ENCODE measurements around the gene ABCA6. TPM values are rescaled to one million over a fixed set of nuclear protein-coding genes. Genes with fewer than 3 reads are reported as not detected.
A peak's percentile ranks its signal among the peaks of the same experiment; 100 is the strongest.
"Not testable (repeated sequence)": the region's sequence is repeated elsewhere in the genome, so short reads cannot be mapped to it uniquely, and the experiment has no call there.

Gene ABCA6
- total RNA-seq, 1 experiment from 2014 or later: not detected

DNA sequence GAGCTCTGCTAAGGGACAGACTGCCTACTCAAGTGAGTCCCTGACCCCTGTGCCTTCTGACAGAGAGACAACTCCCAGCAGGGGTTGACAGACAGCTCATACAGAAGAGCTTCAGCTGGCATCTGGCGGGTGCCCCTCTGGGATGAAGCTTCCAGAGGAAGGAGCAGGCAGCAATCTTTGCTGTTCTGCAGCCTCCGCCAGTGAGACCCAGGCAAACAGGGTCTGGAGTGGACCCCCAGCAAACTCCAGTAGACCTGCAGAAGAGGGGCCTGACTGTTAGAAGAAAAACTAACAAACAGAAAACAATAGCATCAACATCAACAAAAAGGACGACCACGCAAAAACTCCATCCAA lies 70.5 kb downstream of the ABCA6 start:
- not testable (repeated sequence) for DNase-seq (ENCODE audit: low spot score)

GRCh38 chr17:69070378-69071232 lies 71.1 kb downstream of the ABCA6 start:
- peak; percentile 70 for DNase-seq (ENCODE audit: low spot score)

GRCh38 chr17:69069226-69069750 lies 72.4 kb downstream of the ABCA6 start:
- no peak for DNase-seq (ENCODE audit: low spot score)

GRCh38 chr17:69067274-69068047 lies 74.2 kb downstream of the ABCA6 start:
- DNase-seq (ENCODE audit: low spot score): no peak

DNA sequence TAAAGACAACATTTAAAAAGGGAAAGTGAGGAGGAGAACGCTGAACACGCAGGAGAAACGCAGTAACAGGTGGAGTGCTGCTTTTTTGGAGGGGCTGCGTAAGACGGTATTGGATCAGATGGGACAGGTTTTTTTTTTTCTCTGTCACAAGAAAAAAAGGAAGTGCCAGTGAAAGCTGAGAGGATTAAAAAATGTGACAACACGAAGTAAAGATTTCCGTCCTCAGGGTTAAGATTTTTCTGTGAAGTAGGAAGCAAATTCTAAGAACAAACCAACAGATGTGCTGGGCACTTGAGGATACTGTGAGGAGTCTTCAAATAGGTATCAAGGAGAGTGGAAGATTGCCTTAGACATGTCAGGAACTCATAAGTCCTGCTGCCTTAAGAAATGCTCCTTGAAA lies 75.2 kb downstream of the ABCA6 start:
- no peak for DNase-seq (ENCODE audit: low spot score)

- DNase-seq (ENCODE audit: low spot score): no peak
Measured at GRCh38 chr17:69065113-69065512, 76.6 kb downstream of the ABCA6 start.

DNA sequence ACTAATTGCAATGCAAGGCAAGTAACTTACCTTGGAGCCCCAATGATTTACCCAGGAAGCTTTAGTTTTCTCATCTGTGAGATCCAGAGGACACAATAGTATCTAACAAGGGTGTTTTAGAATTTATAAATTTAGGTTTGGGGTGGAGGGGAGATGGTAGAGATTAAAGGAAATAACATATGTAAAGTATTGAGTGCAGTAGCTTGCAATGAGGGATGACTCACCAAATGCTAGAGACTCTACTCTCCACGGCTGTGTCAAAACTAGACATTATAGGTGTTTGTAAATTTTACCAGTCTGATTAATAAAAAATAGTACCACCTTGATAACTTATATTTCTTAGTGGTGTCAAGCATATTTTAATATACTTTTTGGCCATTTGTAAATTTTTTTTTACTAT lies 77.2 kb downstream of the ABCA6 start:
- DNase-seq (ENCODE audit: low spot score): no peak

GRCh38 chr17:69064001-69064400 lies 77.7 kb downstream of the ABCA6 start:
- DNase-seq (ENCODE audit: low spot score): no peak

GRCh38 chr17:69062860-69063581 lies 78.7 kb downstream of the ABCA6 start:
- no peak for DNase-seq (ENCODE audit: low spot score)

- DNase-seq (ENCODE audit: low spot score): no peak
Measured at GRCh38 chr17:69061721-69062556, 79.8 kb downstream of the ABCA6 start.

GRCh38 chr17:69060822-69061221 lies 80.9 kb downstream of the ABCA6 start, which contains the start of gene ABCA9:
ABCA9 (minus strand) TSS chr17:69060927; CDS start chr17:69051126, 9,801 bp downstream.
- DNase-seq (ENCODE audit: low spot score): no peak

DNA sequence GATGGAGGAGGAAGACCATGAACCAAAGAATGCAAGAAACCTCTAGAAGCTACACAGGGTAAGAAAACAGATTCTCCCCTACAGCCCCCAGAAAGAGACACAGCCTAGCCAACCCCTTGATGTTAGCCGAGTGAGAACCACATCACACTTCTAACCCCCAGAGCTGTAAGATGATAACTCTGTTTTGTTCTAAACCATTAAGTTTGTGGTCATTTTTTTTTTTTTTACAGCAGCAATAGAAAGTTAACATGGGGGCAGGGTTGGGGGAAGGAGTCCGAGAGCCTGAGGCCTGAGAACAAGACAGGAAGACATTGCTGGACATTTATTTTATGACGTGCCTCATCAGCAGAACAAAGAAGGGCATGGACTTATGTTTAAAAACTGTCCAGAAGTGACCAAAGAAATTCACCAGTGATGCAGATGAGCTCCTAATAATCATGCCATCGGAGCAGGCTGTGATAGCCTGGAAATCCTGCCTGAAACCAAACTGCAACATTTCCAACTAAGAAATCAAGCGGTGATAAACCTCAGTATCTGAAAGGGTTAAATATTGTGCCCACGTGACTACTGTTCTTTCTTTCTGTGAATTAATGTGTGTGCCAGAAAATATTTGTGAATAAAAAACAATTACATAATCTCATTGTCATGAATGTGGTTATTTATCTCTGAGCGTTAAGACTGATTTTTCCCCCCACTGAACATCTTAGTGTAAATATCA lies 82.1 kb downstream of the ABCA6 start:
- DNase-seq (ENCODE audit: low spot score): no peak

DNA sequence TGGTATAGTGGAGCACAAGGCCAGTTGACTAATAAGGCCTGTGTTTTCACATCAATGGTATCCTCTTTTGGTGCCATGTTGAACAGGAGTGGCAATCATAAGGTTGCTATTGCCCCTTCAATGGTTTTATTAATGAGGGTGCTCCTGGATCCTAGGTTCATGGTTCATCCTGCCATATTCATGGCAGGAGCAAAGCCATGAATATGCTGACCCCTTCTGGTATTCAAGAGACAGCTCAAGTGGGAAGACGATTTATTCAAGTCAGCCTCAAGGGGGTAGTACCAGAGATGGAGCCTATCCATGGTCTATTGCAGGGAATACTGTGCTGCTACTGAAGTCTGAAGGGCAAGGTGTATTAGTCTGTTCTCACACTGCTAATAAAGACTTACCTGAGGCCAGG lies 83.5 kb downstream of the ABCA6 start:
- peak; percentile 31 for DNase-seq (ENCODE audit: low spot score)

DNA sequence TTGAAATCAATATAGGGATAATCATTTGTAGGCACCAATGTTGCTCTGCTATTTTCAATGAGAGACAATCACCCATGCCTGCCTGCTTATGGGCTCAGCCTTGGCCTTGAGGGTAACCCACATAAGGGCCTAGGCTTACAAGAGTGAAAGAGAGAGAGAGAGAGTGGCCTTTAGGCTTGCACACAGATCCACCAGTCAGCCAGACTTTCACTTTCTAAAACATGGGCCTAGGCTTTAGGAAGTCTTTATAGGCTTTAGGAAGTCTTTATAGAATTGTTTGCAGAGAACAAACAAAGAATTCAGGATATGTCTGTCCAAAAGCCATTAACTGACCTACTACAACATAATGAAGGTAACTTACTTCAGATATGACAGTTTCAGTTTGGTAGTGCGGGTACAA lies 84.4 kb downstream of the ABCA6 start:
- no peak for DNase-seq (ENCODE audit: low spot score)

- DNase-seq (ENCODE audit: low spot score): no peak
Measured at GRCh38 chr17:69056179-69056823, 85.4 kb downstream of the ABCA6 start.

DNA sequence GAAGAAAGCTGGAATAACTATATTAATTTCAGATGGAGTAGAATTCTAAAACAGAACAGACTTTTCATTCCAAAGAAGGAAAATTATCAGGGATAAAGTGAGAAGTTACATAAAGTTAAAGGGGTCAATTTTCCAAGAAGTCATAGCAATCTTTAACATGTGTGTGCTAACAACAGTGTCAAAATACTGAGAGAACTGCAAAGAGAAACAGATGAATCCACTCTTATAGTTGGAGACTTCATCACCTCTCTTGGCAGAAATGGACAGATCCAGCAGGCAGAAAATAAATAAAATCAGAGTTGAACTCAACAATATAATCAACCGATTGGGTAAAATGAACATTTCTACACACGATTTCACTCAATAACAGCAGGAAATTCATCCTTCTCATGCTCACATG lies 86.4 kb downstream of the ABCA6 start:
- DNase-seq (ENCODE audit: low spot score): no peak

DNA sequence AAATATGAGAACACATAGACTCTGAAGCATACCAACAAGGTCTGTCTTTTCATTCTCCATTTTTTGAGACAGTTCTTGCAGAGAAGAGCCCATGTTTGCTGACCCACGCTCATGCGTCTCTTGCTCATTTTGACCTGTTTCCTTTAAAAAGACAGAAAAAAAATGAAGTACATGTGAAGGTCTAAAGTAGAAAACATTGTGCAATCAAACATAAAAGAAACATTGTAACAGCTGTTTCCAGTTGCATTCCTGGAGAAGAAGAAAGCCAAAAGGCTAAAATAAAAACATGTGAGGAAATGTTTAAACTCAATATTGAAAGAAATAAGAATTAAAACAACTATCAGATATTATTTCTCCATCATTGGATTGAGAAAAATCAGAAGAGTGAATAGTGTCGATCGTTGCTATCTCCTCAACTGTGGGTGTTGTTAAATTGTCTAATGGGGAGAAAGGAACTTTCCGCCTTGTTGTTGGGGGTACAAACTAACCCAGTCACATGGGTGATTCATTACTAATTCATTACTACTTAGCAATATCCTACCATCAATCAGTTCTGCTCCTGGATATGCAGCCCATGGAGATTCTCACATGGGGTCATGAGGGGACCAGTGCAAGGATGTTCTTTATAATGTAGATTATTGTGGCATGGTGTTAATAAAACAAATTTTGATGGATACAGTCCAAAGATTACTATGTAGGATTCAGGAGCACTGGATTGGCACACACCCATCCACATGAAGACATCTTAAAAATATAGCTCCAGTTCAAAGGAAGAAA lies 90.5 kb downstream of the ABCA6 start:
- DNase-seq (ENCODE audit: low spot score): no peak

- DNase-seq (ENCODE audit: low spot score): no peak
Measured at GRCh38 chr17:69048634-69049033, 93.1 kb downstream of the ABCA6 start.
